HCT116 (cell line): Measurements from ENCODE around the gene C1orf35.

Experiments
- CEBPB ChIP-seq: IDR thresholded peaks from 2 replicates; pipeline ENCODE4 v1.6.1; 2012; ENCODE audit warnings: low read depth
- CTCF ChIP-seq, 3 experiments: fragments of 200-600 bp in 1 of 3; sonication (generic) in 1 of 3; IDR thresholded peaks in 2 of 3; conservative IDR thresholded peaks in 1 of 3; 2 replicates each; pipeline ENCODE4 v1.5.1; 2012 to 2017; ENCODE audit warnings: low read depth in 2 of 3, low read length in 2 of 3, antibody characterized with exemption in 1 of 3, borderline replicate concordance in 1 of 3, control low read depth in 1 of 3, mild to moderate bottlenecking in 1 of 3, mixed read lengths in 1 of 3, mixed run types in 1 of 3, moderate library complexity in 1 of 3; ENCODE audit not compliant: insufficient read depth in 1 of 3
- FOSL1 ChIP-seq: IDR thresholded peaks from 2 replicates; pipeline ENCODE4 v1.6.1; 2012; ENCODE audit warnings: low read depth
- POLR2A ChIP-seq: IDR thresholded peaks from 2 replicates; pipeline ENCODE4 v1.7.0; 2011; ENCODE audit warnings: borderline replicate concordance; ENCODE audit not compliant: insufficient read depth, insufficient read length; ENCODE audit errors: extremely low read depth

- TF ChIP-seq POLR2A = no peak
- no peak for TF ChIP-seq CTCF (IDR thresholded peaks at IDR 0.05 in 2 of 3, conservative IDR thresholded peaks at IDR 0.05 in 1 of 3; ENCODE audit: borderline replicate concordance in 1 of 3, insufficient read depth in 1 of 3, low read depth in 2 of 3, low read length in 2 of 3)
- TF ChIP-seq FOSL1 = no peak
- TF ChIP-seq CEBPB = no peak
Observed at GRCh38 chr1:228095938-228096337, 7.2 kb downstream of the C1orf35 start.
